Measurements from ENCODE around the gene UBR3. TPM values are rescaled to one million over a fixed set of nuclear protein-coding genes. Genes with fewer than 3 reads are reported as not detected.

Gene UBR3
- total and polyA plus RNA-seq, 2 of the 4 experiments (the other 2 are of a cell fraction), result 10.0 to 33.9 TPM

DNA sequence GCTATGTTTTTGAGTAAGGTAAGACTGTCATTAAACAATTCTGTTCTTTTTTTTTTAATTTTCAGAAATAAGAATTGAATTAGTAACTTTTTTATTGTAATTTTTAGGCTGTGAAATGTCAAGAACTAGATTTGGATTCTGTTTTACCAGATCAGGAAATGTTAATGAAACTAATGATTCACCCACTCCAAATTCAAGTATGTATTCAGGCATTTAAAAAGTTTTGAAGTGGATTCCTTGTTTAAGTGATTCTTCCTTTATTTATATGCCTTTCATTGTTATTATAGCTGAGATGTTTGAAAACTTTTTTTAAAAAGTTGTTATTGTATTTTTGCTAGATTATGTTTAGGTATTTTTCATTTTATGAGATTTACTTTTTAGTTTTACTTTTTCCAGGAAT, 96.7 kb downstream of the UBR3 start:
- ChIA-PET CTCF (no interaction called here), POLR2A (ENCODE audit: unreplicated experiment) (no interaction called here)
- H3K4me2 ChIP-seq (ENCODE audit: low read depth, low read length), result no peak overlapping the region
- H3K9ac ChIP-seq (ENCODE audit: low read depth, low read length), result no peak overlapping the region
- no peak overlapping the region for H3K4me3 ChIP-seq (ENCODE audit: insufficient read depth, low read depth, low read length)
- no peak overlapping the region for H4K5ac ChIP-seq (ENCODE audit: low read depth, low read length)
- H2BK15ac ChIP-seq (ENCODE audit: low read depth, low read length), result no peak overlapping the region
- no TSS peak for BruUV-seq (replicated peaks)
- H3K4me1 ChIP-seq (ENCODE audit: control insufficient read depth, insufficient read depth, low read length), result no peaks in the 10 kb centered on the region
- H3K23ac ChIP-seq (ENCODE audit: low read depth, low read length), result no peak overlapping the region
- ATAC-seq (ENCODE audit: low read depth), result no peak
- no peak overlapping the region for H3K14ac ChIP-seq (replicated peaks; ENCODE audit: low read depth, low read length)
- in situ Hi-C loops (cut with MboI; ENCODE audit: low sequenced_read_pairs) (no loop called here), dilution Hi-C loops (cut with HindIII; ENCODE audit: low sequenced_read_pairs, unreplicated experiment) (no loop called here), intact Hi-C loops (cut with micrococcal nuclease) (no loop called here)
- H3K27ac ChIP-seq (ENCODE audit: insufficient read depth, low read length), result no peak overlapping the region
- no peaks in the 10 kb centered on the region for H3K27me3 ChIP-seq (ENCODE audit: control insufficient read depth, insufficient read depth, low read length)
- no peak overlapping the region for H3K56ac ChIP-seq (ENCODE audit: extremely low read depth, insufficient read depth, low read length)
- no peak overlapping the region for H2AK5ac ChIP-seq (ENCODE audit: low read depth, low read length)
- H4K91ac ChIP-seq (ENCODE audit: insufficient read depth, low read depth, low read length), result no peak overlapping the region
- no peaks in the 10 kb centered on the region; a peak in 1 of 4 replicates for H3K79me1 ChIP-seq (ENCODE audit: low read depth in 1 of 2, low read length in 2 of 2)
- H3K4ac ChIP-seq (ENCODE audit: low read depth, low read length), result no peak overlapping the region
- no peak for DNase-seq
- H2BK120ac ChIP-seq (ENCODE audit: low read depth, low read length), result no peak overlapping the region
- H3K36me3 ChIP-seq (ENCODE audit: control insufficient read depth, insufficient read depth, low read length), result peaks cover 6% of the 10 kb centered on the region
- no peaks in the 10 kb centered on the region for H3K9me1 ChIP-seq (ENCODE audit: insufficient read depth, low read length)
- no peak overlapping the region for H2AFZ ChIP-seq (replicated peaks; ENCODE audit: low read length, poor library complexity)
- TF ChIP-seq RAD21 (IDR thresholded peaks at IDR 0.05; ENCODE audit: low read length), result no peak
- TF ChIP-seq FOS (IDR thresholded peaks at IDR 0.05; ENCODE audit: low read depth, low read length), result no peak
- no peak for TF ChIP-seq MXI1 (IDR thresholded peaks at IDR 0.05; ENCODE audit: borderline replicate concordance, low read depth, low read length)
- TF ChIP-seq, protein P1, sequence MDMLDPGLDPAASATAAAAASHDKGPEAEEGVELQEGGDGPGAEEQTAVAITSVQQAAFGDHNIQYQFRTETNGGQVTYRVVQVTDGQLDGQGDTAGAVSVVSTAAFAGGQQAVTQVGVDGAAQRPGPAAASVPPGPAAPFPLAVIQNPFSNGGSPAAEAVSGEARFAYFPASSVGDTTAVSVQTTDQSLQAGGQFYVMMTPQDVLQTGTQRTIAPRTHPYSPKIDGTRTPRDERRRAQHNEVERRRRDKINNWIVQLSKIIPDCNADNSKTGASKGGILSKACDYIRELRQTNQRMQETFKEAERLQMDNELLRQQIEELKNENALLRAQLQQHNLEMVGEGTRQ (IDR thresholded peaks at IDR 0.05; ENCODE audit: low read depth, low read length), result no peak
- no peak for TF ChIP-seq BHLHE40 (IDR thresholded peaks at IDR 0.05; ENCODE audit: low read depth, low read length)
- no peak for TF ChIP-seq MAZ (IDR thresholded peaks at IDR 0.05; ENCODE audit: borderline replicate concordance, low read depth, low read length)
- TF ChIP-seq POLR2A (IDR thresholded peaks at IDR 0.05; ENCODE audit: low read depth, low read length), result no peak
- TF ChIP-seq MAFK (IDR thresholded peaks at IDR 0.05; ENCODE audit: low read depth, low read length), result no peak
- TF ChIP-seq, protein P2, sequence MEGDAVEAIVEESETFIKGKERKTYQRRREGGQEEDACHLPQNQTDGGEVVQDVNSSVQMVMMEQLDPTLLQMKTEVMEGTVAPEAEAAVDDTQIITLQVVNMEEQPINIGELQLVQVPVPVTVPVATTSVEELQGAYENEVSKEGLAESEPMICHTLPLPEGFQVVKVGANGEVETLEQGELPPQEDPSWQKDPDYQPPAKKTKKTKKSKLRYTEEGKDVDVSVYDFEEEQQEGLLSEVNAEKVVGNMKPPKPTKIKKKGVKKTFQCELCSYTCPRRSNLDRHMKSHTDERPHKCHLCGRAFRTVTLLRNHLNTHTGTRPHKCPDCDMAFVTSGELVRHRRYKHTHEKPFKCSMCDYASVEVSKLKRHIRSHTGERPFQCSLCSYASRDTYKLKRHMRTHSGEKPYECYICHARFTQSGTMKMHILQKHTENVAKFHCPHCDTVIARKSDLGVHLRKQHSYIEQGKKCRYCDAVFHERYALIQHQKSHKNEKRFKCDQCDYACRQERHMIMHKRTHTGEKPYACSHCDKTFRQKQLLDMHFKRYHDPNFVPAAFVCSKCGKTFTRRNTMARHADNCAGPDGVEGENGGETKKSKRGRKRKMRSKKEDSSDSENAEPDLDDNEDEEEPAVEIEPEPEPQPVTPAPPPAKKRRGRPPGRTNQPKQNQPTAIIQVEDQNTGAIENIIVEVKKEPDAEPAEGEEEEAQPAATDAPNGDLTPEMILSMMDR (conservative IDR thresholded peaks at IDR 0.05; ENCODE audit: low read depth, low read length), result no peak
- TF ChIP-seq CEBPB (IDR thresholded peaks at IDR 0.05; ENCODE audit: low read depth, low read length), result no peak
- H2BK5ac ChIP-seq (ENCODE audit: low read depth, low read length, poor library complexity, severe bottlenecking), result no peak overlapping the region
- no peak overlapping the region for H2BK20ac ChIP-seq (ENCODE audit: low read depth, low read length)
- H3K18ac ChIP-seq (ENCODE audit: low read depth, low read length), result no peak overlapping the region
- H2AK9ac ChIP-seq (replicated peaks; ENCODE audit: low read depth, low read length, poor library complexity), result no peak overlapping the region
- H4K20me1 ChIP-seq (ENCODE audit: insufficient read depth, low read length), result no peaks in the 10 kb centered on the region; the same call in 1 of the 2 replicates
- H4K8ac ChIP-seq (ENCODE audit: low read depth in 2 of 2, low read length in 2 of 2), result no peak overlapping the region
- no peaks in the 10 kb centered on the region for H3K9me3 ChIP-seq (ENCODE audit: control insufficient read depth, insufficient read depth, low read length)
